HG03064 (cell line): ENCODE measurements around the gene C6orf89.

Experiments used
- ATAC-seq: cut with Tn5 transposase; IDR thresholded peaks from one replicate; pipeline ENCODE4 v1.9.1; 2021; ENCODE audit warnings: low read depth; ENCODE audit not compliant: unreplicated experiment

C6orf89 gene

DNA sequence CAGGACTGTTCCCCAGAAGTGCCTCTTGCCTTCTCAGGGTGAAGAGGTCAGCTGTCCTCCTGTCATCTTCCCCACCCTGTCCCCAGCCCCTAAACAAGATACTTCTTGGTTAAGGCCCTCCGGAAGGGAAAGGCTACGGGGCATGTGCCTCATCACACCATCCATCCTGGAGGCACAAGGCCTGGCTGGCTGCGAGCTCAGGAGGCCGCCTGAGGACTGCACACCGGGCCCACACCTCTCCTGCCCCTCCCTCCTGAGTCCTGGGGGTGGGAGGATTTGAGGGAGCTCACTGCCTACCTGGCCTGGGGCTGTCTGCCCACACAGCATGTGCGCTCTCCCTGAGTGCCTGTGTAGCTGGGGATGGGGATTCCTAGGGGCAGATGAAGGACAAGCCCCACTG is 78.6 kb downstream of the C6orf89 start:
- no peak for ATAC-seq

DNA sequence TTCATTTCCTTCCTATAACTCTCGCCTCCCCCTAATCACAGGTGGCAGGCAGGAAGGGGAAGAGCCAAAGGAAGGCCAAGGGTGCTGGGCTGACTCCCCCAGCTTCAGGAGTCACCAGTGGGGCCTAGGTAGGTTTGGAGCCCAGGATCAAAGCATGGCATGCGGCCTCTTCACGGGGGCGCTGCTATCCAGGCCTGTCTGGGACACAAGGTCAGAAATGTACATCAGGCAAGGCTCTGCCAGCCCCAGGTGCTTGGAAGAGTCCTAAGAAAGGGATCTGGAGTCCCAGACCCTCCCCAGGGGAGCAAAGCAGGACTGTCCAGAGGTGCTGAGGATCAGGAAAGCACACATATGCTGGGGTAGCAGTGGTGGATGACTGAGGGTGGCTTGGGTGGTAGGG is 79.2 kb downstream of the C6orf89 start:
- no peak for ATAC-seq

DNA sequence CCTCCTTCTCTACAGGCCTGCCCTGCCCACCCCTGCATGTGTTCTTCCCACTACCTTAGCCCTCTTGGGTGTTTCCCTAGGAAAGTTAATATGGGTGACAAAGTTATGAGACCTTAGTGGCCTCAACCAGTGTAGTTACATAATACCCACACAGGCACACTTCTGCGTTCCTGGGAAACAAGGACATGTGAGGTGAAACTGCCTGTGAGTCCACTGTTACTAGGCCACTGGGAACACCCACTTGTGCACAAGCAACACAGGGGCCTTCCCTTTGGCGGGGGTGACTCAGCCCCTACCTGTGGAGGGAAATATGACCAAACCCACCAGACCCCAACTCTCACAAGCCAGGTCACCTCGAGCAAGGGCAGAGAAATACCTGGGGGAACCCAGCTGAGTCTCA is 81.5 kb downstream of the C6orf89 start:
- ATAC-seq: no peak

DNA sequence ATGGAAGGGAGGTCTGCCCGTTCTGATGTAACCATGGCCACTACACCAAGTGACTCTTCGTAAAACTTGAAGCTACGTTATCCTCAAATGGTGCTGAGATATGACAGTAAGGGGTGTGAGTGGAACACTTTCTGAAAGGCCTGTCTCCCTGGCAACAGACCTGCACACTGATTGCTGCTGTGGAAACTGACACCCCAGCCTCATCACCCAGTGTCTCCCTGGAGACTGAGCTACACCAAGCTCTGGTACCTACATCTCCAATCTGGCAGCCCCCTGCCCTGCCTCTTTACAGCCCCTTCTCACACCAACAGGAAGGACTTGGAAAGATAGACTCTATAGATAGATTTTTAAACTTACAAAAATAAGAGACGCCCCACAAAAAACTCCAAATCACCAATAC is 82.0 kb downstream of the C6orf89 start:
- no peak for ATAC-seq

DNA sequence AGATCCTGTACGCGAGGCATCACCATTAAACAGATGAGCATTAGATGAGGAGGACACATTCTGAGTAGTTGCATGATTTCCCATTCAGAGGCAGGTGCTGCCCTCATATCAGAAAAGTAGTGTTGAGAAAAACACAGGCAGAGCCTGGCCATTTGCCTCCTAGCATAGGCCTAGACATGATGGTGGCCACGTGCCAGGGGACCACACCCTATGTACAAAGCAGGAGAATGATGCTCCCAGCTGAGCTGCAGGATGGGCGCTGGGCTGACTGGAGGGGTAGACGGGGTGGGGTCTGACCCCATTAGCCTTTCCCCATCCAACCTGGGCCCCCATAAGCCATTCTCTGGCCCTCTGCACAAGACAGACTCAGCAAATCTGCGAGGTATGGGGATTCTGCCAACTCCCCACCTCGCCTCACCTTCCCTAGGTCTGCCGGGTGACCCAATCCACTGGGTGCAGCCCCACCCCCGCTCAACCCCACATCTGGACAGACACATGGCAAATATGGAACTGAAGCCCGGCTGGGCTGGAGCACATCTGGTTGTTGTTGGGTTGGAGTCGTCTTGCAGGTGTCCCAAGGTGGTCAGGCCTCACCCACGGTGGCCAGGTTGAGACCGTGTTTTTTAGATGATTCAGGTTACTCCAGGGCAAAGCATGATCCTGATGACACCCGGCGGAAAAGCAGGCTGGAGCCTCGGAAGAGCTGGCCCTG is 82.7 kb downstream of the C6orf89 start:
- ATAC-seq: no peak

DNA sequence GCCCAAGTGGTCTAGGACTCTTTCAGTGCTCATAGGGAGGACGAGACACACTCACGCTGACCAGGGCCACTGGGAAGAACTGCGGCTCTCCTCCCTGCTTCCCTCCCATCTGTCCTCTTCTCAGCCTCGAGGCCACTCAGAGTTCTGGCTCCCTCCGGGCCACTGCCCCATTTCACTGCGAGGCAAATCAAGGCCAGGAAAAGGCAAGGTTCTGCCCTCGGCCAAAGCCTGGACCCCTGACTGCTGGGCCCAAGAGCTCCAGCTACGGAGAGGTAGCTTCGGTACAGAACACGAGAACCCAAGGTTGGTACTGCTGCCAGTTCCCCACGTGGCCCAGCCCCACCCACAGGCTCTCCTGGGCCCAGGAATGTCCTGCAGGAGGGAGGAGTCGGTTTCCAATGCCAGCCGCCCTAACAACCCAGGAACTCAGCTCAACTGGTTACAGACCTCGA is 83.5 kb downstream of the C6orf89 start:
- no peak for ATAC-seq

DNA sequence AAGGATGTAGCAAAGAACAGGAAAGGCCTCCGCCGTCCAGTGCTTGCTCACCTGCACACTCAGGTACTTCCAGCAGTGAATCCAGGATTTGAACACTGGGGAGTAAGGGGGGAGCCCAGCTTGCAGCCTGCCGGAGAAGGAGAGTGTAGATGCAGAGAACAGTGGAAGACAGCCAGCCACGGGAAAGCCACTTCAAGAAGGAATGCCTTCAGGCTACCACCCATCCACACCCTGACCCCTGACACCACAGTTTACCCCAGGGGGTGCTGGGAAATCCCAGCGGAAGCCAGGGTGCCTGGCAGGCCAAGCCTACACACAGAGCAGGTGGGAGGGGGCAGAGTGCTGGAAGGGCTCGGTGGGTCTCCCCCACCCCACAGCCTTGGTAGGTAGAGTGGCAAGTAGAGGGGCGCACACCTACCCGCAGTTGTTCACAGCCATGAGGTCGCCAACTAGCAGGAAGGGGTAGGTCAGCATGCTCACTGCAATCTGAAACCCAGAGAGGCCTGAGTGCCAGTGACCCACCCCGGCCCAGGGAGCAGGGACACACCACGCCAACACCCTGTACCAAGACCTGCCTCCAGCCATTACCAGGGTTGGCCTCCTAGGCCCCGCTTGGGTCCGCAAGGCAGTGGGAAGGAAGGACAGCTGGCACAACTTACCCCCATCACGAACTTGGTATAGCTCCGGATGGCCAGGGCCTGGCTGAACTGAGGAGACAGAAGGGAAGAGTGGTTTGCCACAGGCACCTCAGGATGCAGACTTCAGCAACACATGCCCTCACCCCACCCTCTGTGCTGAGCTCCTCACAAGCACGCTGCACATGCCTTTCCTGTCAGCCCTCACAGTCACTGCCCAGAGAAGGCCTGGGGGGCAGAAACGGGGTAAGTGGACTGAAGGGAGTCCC is 84.5 kb downstream of the C6orf89 start:
- ATAC-seq: no peak

DNA sequence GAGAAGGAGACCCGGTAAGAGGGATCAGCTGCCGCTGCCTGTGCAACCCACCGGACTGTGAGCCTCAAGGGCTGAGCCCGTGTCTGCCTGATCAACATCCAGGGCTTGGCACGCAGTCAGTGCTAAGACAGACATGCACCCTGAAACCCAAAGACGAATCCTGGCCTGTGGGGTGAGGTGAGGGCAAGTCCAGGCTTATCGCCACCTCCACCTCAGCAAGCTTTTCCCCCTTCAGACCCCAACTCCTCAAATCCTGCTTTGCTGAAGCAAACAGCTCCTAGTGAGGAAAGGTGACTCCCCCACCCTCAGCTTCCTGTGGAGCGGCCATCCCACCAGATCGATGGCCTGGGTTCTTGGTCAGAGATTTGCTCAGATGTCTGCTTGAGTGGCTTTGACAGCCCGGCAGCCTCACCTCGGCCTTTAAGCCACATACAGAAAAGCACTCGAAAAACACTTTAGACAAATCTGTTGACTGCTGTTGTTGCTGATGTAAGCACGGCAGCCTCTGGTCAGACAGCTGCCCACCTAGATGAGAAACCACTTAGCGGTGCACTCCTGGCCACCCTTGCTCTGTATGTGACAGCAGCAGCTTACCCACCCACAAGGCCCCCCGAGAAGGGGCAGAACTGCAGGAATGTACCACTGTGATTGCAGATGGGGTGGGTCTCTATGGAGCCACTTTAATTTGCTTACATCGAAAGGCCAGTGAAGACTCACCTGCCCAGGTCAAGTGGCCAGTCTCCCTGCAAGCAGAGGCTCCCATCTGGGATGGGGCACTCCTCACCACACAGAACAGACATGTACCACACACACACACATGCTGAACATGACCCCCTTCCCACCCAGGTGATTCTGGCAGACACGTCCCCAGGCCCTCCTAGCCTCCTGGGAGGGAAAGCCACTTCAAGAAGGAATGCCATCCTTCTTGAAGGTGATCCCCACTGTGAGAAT is 85.4 kb downstream of the C6orf89 start:
- no peak for ATAC-seq

DNA sequence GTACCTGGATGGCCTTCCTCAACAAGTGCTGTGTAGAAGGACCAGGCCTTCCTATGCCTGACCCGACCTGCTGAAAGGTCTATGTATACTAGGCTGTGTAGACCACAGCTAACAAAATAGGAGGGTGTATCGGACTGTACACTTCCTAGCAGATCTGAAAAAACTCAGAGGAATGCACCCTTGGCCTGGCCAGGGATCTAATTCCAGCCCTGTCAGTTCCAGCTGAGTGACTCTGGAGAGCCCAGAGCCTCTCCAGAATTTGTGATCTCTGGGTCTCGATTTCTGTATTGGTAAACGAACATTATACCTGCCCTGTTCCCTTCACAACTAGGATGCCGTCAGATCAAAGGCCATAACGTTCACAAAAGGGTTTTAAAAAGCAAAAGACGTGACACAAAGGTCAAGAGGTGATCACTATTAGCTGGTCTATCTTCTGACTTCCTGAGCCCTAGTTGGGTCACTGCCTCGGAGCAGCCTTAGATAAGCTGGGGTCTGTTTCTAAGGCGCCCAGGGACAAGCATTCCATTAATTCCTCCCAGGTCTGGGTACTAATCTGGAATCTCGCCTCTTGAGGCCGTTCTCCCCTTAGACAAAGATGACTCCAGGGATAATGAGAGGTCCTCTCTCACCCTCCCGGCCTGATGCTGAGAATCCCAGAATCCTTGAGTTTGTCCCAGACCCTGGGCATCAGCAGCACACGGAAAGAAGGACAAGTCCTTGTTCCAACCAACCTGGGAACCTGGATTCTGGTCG is 86.3 kb downstream of the C6orf89 start:
- ATAC-seq: no peak

DNA sequence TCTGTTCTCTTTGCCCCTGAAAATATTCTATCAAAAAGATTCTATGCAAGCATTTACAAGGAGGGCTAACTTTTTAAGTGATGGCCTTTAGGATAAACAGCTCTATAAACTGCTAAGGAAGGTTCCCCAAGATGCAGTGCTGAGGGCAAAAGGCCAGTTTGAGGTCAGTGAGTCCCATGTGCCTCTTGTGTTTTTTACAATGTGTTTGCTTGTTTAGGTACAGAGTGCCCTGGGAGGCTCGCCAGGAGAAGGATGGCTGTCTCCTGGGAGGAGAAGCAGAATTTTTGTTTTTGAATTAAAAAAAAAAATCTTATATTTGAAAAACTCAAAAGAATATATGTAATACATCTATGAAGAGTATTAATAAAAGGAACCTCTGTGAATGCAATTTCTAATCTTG is 87.4 kb downstream of the C6orf89 start:
- ATAC-seq: no peak

DNA sequence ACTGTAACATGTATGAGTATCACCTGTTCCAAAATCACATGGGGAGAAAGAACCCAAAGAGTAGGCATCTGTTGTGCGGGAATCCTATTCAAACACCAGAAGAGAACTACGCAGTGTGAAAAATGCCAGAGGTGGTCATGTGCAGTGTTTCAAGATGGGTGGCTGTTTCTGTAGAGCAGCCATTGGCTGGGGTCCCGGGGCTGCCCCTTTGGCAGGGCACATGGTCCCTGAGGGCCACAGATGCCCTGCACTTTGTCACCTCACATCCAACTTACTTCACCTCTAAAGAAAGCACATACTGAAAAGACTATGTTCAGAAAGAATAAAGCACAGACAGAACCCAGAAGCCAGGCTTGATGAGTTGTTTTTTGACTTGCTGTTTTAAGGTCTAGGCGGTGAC is 87.9 kb downstream of the C6orf89 start:
- ATAC-seq: no peak

DNA sequence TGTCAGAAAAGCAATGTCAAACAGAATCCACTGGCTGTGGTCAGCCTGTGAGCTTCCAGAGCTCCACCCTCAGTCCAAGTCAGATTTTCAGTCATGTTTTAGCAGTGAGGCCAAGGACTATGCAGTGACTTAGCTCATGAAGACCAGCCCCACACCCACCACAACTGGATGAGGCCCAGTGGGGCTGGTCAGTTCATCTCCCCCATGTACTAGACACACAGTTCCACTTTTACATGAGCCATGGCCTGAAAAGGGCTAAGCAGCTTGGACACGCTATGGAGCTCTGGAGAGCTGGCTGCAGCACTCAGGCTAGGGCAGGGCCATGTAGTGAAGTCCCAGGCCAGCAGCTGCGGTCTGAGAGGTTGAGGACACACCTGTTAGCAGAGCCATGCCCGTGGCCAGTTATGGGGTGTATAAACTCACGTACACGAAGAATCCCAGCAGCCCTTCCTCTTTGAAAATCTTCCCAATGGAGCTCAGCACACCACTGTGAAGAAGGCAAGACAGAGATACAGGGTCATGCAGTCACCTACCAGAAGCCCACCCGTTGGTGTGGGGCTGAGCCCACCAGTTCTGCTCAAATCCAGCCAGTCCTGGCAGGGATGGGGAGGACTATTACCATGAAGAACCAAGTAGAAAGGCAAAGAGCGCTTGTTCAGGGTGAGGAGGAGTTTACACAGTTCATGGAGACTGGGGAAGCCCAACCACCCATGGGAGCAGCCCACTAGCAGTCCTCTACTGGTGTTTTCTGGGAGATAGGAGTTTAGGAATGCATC is 89.7 kb downstream of the C6orf89 start:
- no peak for ATAC-seq

DNA sequence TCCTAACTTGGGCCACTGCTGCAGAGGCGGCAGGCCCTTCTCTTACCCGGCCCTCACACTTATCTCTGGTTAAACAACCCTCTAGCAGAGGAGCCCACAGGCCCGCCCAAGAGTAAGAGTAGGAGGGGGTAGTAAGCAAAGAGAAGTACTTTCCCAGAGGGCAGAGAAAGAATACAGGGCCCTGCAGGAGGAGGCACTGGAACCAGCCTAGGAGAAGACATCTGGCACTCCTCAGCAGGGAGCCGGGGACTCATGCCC is 90.2 kb downstream of the C6orf89 start:
- ATAC-seq: no peak

DNA sequence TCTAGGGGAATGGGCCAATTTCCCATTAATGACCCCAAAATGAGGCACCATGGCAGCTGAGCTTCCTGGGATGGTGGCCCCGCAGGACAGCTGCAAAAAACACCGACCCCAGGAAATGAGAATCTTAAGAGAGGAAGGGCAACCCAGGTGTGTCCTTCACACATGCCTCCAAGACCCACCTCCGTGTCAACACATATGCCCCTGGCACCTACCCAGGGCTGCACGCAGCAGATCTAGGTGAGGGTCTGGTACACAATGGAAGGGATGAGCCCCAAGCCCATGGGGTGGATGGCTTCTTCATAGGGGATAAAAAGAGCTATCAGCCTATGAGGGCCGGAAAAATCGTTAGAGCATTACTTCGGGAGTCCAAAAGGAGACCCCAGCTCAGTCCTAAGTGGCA is 90.8 kb downstream of the C6orf89 start:
- no peak for ATAC-seq

DNA sequence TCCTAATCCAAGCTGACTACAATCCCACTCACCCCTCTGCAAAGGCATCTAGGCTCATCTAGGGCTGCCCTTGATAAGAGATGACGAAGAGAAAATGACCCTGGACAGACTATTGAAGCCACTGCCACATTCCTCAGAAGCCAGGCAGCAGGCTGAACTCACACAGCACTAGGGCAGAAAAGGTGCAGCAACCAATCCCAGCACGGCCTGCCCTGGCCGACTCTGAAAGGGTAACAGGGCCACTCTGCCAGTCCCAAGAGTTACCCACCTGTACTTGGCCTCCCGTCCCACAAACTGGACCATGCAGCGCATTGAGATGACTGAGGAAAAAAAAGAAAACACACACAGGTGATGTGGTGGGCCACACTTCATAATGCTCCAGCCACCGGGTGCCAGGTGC is 91.2 kb downstream of the C6orf89 start:
- no peak for ATAC-seq

DNA sequence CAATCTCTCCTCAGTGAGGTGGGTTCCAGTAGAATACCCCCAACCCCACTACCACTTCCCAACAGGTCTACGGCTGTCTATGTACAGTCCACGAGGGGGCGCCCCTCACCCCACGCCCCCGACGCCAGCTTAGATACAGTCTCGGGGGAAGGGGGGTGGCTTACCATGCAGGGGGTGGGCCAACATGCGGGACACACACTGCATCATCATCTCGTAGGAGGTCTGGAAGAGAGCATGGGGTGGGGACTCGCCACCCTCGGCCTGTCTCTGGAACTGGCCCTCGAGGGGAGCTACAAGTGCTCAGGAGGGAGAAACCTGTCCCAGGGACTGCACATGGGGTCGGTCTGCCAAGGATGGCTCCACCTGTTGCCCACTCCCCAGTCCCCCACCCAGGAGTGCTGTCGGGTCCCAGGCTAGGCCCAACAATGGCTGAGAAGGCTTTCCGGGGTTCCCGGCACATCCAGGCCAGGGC is 91.8 kb downstream of the C6orf89 start:
- no peak for ATAC-seq
